CD14-positive monocyte (primary cell): ENCODE data around the gene TSPAN15. TPM values are rescaled to one million over a fixed set of nuclear protein-coding genes. Genes with fewer than 3 reads are reported as not detected.
"Not testable (repeated sequence)": the region's sequence is repeated elsewhere in the genome, so short reads cannot be mapped to it uniquely, and the experiment has no call there.

Source experiments
- DNase-seq, 3 donors: peaks; one replicate each; pipeline ENCODE4 v3.0.0-alpha.2; 2011 to 2022
- H2AFZ ChIP-seq: 2 replicates; pipeline ENCODE4 v1.6.0; 2012; ENCODE audit warnings: mild to moderate bottlenecking, low read depth, low read length, inconsistent platforms; ENCODE audit not compliant: insufficient read depth, poor library complexity, severe bottlenecking
- H3K27ac ChIP-seq, 2 donors: 1 replicate in 1 of 2; 2 replicates in 1 of 2; pipeline ENCODE4 v1.5.1; 2012 to 2013; ENCODE audit warnings: low read length in 2 of 2, control low read depth in 1 of 2, inconsistent platforms in 1 of 2, low read depth in 1 of 2, mild to moderate bottlenecking in 1 of 2
- H3K27me3 ChIP-seq, 2 donors: one replicate each; pipeline versions ENCODE4 v1.6.0 to v1.6.1; 2011 to 2013; ENCODE audit warnings: low read length in 2 of 2; ENCODE audit not compliant: control insufficient read depth in 2 of 2, insufficient read depth in 2 of 2
- H3K36me3 ChIP-seq, 2 donors: replicated peaks in 1 of 2; 1 replicate in 1 of 2; 2 replicates in 1 of 2; pipeline versions ENCODE4 v1.5.1 to v1.6.1; 2012 to 2013; ENCODE audit warnings: low read length in 2 of 2, control low read depth in 1 of 2, inconsistent platforms in 1 of 2, mild to moderate bottlenecking in 1 of 2; ENCODE audit not compliant: insufficient read depth in 2 of 2, control insufficient read depth in 1 of 2
- H3K4me1 ChIP-seq, 2 donors: 1 replicate in 1 of 2; 2 replicates in 1 of 2; pipeline versions ENCODE4 v1.5.1 to v1.6.1; 2012 to 2013; ENCODE audit warnings: low read length in 2 of 2, control low read depth in 1 of 2, inconsistent platforms in 1 of 2, mild to moderate bottlenecking in 1 of 2, moderate library complexity in 1 of 2; ENCODE audit not compliant: insufficient read depth in 2 of 2, control insufficient read depth in 1 of 2
- H3K4me2 ChIP-seq: replicated peaks from 2 replicates; pipeline ENCODE3; 2012; ENCODE audit warnings: low read length, moderate library complexity, mild to moderate bottlenecking; ENCODE audit not compliant: poor library complexity, severe bottlenecking; ENCODE audit errors: extremely low read depth
- H3K4me3 ChIP-seq, 3 experiments: fragments of 200-600 bp in 1 of 3; sonication (generic) in 1 of 3; replicated peaks in 1 of 3; 1 replicate in 2 of 3; 2 replicates in 1 of 3; pipeline ENCODE4 v1.5.1; 2011 to 2013; ENCODE audit warnings: low read length in 3 of 3, mild to moderate bottlenecking in 3 of 3, control low read depth in 2 of 3, low read depth in 2 of 3, inconsistent platforms in 1 of 3, moderate library complexity in 1 of 3
- H3K79me2 ChIP-seq: 2 replicates; pipeline ENCODE4 v1.6.0; 2012; ENCODE audit warnings: mild to moderate bottlenecking, control low read depth, inconsistent platforms, low read length, moderate library complexity; ENCODE audit not compliant: insufficient read depth
- H3K9ac ChIP-seq: 2 replicates; pipeline ENCODE4 v1.6.0; 2017; ENCODE audit warnings: low read length, mild to moderate bottlenecking; ENCODE audit not compliant: insufficient read depth, poor library complexity, severe bottlenecking
- H3K9me3 ChIP-seq, 2 donors: replicated peaks in 1 of 2; 1 replicate in 1 of 2; 2 replicates in 1 of 2; pipeline versions ENCODE4 v1.5.1 to v1.6.1; 2012 to 2013; ENCODE audit warnings: low read length in 2 of 2, control low read depth in 1 of 2; ENCODE audit not compliant: control insufficient read depth in 1 of 2, insufficient read depth in 1 of 2
- H4K20me1 ChIP-seq: 2 replicates; pipeline ENCODE4 v1.6.0; 2012; ENCODE audit warnings: mild to moderate bottlenecking, low read length, control low read depth, moderate library complexity; ENCODE audit not compliant: insufficient read depth
- H3K27ac Mint-ChIP-seq, 7 donors: one replicate each; pipeline ENCODE4 v1.8.0; 2020; ENCODE audit warnings: mild to moderate bottlenecking in 7 of 7, mixed read lengths in 7 of 7, moderate library complexity in 6 of 7, inconsistent platforms in 2 of 7
- H3K27me3 Mint-ChIP-seq, 3 donors: one replicate each; pipeline ENCODE4 v1.8.0; 2021 to 2022; ENCODE audit warnings: low read depth in 3 of 3, mild to moderate bottlenecking in 3 of 3, mixed read lengths in 3 of 3, moderate library complexity in 3 of 3, inconsistent platforms in 1 of 3
- H3K36me3 Mint-ChIP-seq, 2 donors: one replicate each; pipeline ENCODE4 v1.8.0; 2020; ENCODE audit warnings: mixed read lengths in 2 of 2, inconsistent platforms in 1 of 2, mild to moderate bottlenecking in 1 of 2
- H3K4me1 Mint-ChIP-seq: one replicate; pipeline ENCODE4 v1.8.0; 2020; ENCODE audit warnings: mild to moderate bottlenecking, mixed read lengths
- H3K4me3 Mint-ChIP-seq, 2 donors: one replicate each; pipeline ENCODE4 v1.8.0; 2020; ENCODE audit warnings: mild to moderate bottlenecking in 2 of 2, mixed read lengths in 2 of 2, moderate library complexity in 1 of 2
- H3K9me3 Mint-ChIP-seq, 7 donors: one replicate each; pipeline ENCODE4 v1.8.0; 2020 to 2022; ENCODE audit warnings: mixed read lengths in 7 of 7, mild to moderate bottlenecking in 6 of 7, moderate library complexity in 6 of 7, inconsistent platforms in 2 of 7
- WGBS: methylation state at CpG from one replicate; pipeline ENCODE4 v1.1.5; 2013; ENCODE audit warnings: missing lambda C conversion rate; ENCODE audit not compliant: insufficient coverage; 5-methylcytosine and 5-hydroxymethylcytosine counted together
- intact Hi-C, 2 donors: fragments of 100-400 bp; cut with micrococcal nuclease; formaldehyde crosslinking; loops; one replicate each; pipeline versions ENCODE4 v1.15.0 to v1.15.1; 2023
- polyA plus RNA-seq, 3 donors: library from polyadenylated mRNA; depleted of rRNA in 1 of 3; unstranded in 2 of 3; stranded (reverse) in 1 of 3; fragments of 300-500 nt in 2 of 3; fragments of >200 nt in 1 of 3; fragmentation: Illumina TruSeq in 2 of 3; gene quantifications; 1 replicate in 2 of 3; 2 replicates in 1 of 3; pipeline ENCODE4 v1.2.3, GENCODE V29; 2012 to 2021
- TF ChIP-seq, protein P1 (sequence below): fragments of 200-600 bp; IDR thresholded peaks from one replicate; pipeline ENCODE4 v1.8.0; 2022; ENCODE audit warnings: antibody characterized with exemption, mild to moderate bottlenecking

Gene TSPAN15
- polyA plus RNA-seq, 3 donors: 0.22 to 0.39 TPM; not detected in 1

DNA sequence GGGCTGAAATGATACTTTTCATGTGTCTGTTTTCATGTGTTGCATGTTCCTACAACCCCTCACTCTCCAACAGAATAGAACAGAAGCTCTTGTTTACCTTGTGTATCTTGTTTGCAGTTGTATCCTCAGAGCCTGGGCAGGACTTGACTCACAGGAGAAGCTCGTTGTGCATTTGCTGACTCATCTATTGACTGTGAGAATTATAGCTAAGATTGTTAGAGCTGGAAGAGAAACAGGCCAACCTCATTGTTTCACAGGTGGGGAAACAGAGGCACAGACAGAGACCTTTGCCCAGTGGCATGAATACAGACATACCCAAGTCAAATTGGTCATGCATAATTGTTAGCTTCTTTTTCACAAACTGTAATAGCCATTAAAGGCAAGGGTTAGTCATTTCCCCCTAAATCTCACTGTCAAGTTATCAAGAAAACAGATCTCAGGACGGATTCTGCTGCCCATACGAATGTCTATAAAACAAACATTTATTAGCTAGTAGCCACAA is 4.6 kb upstream of the TSPAN15 start:
- Mint-ChIP-seq H3K36me3 (no peaks in the 10 kb centered on the region), H3K27ac (no peak overlapping the region), H3K4me3 (no peak overlapping the region), H3K27me3 (peaks cover 8 to 24% (median 19%) of the 10 kb centered on the region in 3 donors), H3K4me1 (peaks cover 18% of the 10 kb centered on the region), H3K9me3 (peaks cover 0 to 3% (median 0%) of the 10 kb centered on the region in 7 donors)
- WGBS: 83% methylated on average over 1 of the region's 3 CpGs
- Histone ChIP-seq H3K27ac (no peak overlapping the region), H3K79me2 (no peaks in the 10 kb centered on the region), H3K4me3 (no peak overlapping the region), H3K9ac (no peak overlapping the region), H3K36me3 (no peaks in the 10 kb centered on the region), H3K4me1 (peaks cover 7 to 10% of the 10 kb centered on the region in 2 donors), H2AFZ (no peak overlapping the region), H3K9me3 (no peaks in the 10 kb centered on the region), H3K27me3 (peaks cover 0 to 8% of the 10 kb centered on the region in 2 donors), H3K4me2 (no peak overlapping the region), H4K20me1 (no peaks in the 10 kb centered on the region)
- intact Hi-C loops: no loop called here
- TF ChIP-seq, protein P1, sequence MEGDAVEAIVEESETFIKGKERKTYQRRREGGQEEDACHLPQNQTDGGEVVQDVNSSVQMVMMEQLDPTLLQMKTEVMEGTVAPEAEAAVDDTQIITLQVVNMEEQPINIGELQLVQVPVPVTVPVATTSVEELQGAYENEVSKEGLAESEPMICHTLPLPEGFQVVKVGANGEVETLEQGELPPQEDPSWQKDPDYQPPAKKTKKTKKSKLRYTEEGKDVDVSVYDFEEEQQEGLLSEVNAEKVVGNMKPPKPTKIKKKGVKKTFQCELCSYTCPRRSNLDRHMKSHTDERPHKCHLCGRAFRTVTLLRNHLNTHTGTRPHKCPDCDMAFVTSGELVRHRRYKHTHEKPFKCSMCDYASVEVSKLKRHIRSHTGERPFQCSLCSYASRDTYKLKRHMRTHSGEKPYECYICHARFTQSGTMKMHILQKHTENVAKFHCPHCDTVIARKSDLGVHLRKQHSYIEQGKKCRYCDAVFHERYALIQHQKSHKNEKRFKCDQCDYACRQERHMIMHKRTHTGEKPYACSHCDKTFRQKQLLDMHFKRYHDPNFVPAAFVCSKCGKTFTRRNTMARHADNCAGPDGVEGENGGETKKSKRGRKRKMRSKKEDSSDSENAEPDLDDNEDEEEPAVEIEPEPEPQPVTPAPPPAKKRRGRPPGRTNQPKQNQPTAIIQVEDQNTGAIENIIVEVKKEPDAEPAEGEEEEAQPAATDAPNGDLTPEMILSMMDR: no peak
- no peak for DNase-seq

DNA sequence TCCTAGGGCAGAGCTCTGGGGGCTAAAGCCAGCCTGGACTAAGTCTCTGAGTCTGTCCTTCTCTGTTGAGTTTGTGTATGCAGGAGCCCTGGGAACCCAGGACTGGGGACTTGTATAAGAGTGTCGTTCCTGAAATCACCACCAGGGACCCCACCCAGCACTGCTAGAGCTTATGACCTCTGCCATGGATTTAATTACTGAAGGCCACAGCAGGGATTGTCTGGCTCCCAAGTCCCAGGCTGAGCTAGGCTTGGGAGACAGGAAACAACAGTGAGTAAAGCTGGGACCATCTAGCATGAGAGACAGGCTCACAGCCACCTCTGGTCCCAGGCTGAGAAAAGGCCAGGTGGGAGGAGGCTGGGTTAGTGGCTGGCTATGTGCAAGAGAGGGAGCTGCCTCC is 1.4 kb upstream of the TSPAN15 start:
- TF ChIP-seq, protein P1: peak; percentile 60
- Mint-ChIP-seq H3K4me3 (no peak overlapping the region), H3K9me3 (peaks cover 0 to 4% (median 0%) of the 10 kb centered on the region in 7 donors), H3K4me1 (peaks cover 22% of the 10 kb centered on the region), H3K27me3 (peaks cover 20 to 35% (median 30%) of the 10 kb centered on the region in 3 donors), H3K36me3 (peaks cover 0 to 2% of the 10 kb centered on the region in 2 donors), H3K27ac (no peak overlapping the region)
- H3K27me3 ChIP-seq: peaks cover 12 to 25% of the 10 kb centered on the region in 2 donors
- peak; percentile 18 to 47 (median 31) for DNase-seq
- no peaks in the 10 kb centered on the region for H3K9me3 ChIP-seq
- no peak overlapping the region for H3K9ac ChIP-seq
- no peak overlapping the region for H3K4me3 ChIP-seq
- WGBS: 33% methylated on average over 1 of the region's 1 CpG
- H3K36me3 ChIP-seq: no peaks in the 10 kb centered on the region
- no peak overlapping the region for H3K27ac ChIP-seq
- H3K4me1 ChIP-seq: peaks cover 11 to 14% of the 10 kb centered on the region in 2 donors
- no peak overlapping the region for H3K4me2 ChIP-seq
- H3K79me2 ChIP-seq: no peaks in the 10 kb centered on the region
- intact Hi-C loops: no loop called here
- no peak overlapping the region for H2AFZ ChIP-seq
- no peaks in the 10 kb centered on the region for H4K20me1 ChIP-seq

DNA sequence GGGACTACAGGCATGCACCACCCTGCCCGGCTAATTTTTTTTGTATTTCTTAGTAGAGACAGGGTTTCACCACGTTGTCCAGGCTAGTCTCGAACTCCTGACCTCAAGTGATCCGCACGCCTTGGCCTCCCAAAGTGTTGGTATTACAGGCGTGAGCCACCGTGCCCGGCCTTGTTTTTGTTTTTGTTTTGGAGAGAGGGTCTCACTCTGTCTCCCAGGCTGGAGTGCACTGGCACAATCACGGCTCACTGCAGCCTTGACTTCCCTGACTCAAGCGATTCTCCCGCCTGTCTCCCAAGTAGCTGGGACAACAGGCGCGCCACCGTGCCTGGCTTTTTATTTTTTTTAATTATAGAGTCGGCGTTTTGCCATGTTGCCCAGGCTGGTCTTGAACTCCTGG is 870 bp upstream of the TSPAN15 start:
- H3K4me2 ChIP-seq, H3K9me3 ChIP-seq, H3K79me2 ChIP-seq, H3K9ac ChIP-seq, H3K4me3 ChIP-seq, DNase-seq, H3K27ac ChIP-seq, H2AFZ ChIP-seq, H3K4me3 Mint-ChIP-seq, H3K36me3 Mint-ChIP-seq, H4K20me1 ChIP-seq, H3K27ac Mint-ChIP-seq, H3K36me3 ChIP-seq, H3K9me3 Mint-ChIP-seq, intact Hi-C loops: not testable (repeated sequence)
- WGBS: 96% methylated on average over 13 of the region's 16 CpGs
- H3K4me1 ChIP-seq: peaks cover 11 to 14% of the 10 kb centered on the region in 2 donors
- peaks cover 12 to 25% of the 10 kb centered on the region in 2 donors for H3K27me3 ChIP-seq
- H3K4me1 Mint-ChIP-seq: peaks cover 20% of the 10 kb centered on the region
- peaks cover 20 to 36% (median 30%) of the 10 kb centered on the region in 3 donors for H3K27me3 Mint-ChIP-seq
